ENCODE measurements around the gene KIAA1671.

- TF ChIP-seq CTCF (optimal IDR thresholded peaks at IDR 0.05 in 1 of 3, IDR thresholded peaks at IDR 0.05 in 1 of 3, conservative IDR thresholded peaks at IDR 0.05 in 1 of 3; ENCODE audit: extremely low read depth in 1 of 3, insufficient read depth in 2 of 3, low read length in 3 of 3) (no peak), EZH2 (IDR thresholded peaks at IDR 0.05; ENCODE audit: low read length) (no peak)
Observed at GRCh38 chr22:25144522-25144921, 192.0 kb downstream of the KIAA1671 start.

Measured in keratinocyte (primary cell).